Fibroblast of skin of abdomen (primary cell): ENCODE measurements around the gene BDKRB1. TPM values are rescaled to one million over a fixed set of nuclear protein-coding genes. Genes with fewer than 3 reads are reported as not detected.

Experiments used
- DNase-seq: peaks from one replicate; pipeline ENCODE4 v3.0.0-alpha.2; 2013
- polyA plus RNA-seq, 2 experiments: library from polyadenylated mRNA; unstranded; fragments of 120-200 nt; gene quantifications; one replicate each; pipeline ENCODE4 v1.2.1, GENCODE V29; 2013; ENCODE audit not compliant: insufficient read length in 2 of 2

Gene BDKRB1
- polyA plus RNA-seq (2013, experiment 1 of 2; ENCODE audit: insufficient read length) = 20.9 TPM
- 20.6 TPM for polyA plus RNA-seq (2013, experiment 2 of 2; ENCODE audit: insufficient read length)

DNA sequence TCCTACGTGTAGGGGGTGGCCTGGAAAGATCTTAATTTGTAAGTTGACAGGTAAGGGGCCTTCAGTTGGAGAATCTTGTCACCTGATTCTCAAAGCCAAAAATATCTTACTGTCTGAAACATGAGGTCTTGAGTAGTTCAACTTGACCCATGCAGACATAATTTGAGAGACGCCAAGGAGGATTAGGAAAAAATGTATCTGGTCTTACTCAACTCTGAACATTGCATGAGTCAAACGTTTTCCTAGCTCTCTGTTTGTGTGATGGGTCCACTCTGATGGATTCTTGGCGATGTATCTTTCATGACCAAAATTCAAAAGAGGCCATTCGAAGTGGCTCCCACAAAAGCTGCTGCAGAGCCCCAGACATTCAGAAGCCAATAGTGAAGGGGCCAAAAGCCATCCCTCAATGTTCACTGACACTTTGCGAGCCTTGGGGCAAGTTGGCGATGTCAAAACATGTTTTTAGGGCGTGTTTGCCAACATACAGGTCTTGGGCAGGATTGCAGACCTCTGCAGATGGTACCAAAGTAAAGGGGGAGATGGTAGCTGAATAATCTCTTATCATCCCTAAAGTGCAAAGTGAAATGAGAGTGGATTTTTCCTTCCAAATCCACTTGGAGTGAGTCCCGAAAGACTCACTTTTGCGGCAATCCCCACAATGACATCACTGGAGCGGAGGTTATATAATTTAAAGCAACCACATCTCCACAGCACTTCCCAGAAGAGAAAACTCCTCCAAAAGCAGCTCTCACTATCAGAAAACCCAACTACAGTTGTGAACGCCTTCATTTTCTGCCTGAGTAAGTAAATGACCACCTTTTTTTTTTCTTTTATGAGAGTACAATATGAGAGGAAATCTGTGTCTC is at the start of gene BDKRB1:
TSS of gene BDKRB1 (plus strand) at position 710 of the 866 bp plus-strand sequence. CDS start 7,473 bp downstream, outside the sequence.
- DNase-seq = peak; percentile 95

DNA sequence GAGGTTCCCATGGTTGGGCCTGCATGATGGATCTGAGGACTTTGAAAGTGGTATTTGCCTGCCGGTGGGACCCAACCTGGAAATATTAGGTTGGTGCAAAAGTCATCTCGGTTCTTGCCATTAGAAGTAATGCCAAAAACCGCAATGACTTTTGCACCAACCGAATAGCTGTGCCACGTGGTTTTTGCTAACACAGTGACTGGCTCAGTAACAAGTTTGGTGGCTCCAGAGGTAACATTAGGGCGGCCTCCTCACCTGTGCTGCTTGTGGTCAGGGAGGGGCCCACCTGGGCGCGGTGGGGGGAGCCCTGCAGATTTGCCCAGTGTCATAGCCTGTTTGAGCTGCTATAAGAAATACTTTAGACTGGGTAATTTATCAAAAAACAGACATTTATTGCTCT is 49.5 kb upstream of the BDKRB1 start:
- no peak for DNase-seq

DNA sequence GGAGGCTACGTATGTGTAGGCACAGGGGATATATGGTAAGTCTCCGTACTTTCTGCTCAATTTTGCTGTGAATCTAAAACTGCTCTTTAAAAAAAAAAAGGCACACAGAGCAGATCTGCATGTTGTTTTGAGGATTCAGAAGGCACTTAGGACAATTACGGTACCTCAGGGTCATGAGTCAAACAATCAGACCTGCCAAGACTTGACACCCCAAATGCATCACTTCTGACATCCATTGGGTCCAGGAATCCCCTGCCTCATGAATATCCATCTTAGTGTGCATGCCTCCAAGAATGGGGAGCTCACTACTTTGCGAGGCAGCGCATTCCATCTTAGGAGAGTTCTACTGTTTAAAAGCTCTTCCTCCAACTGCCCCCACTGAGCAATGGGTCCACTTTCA is 48.3 kb upstream of the BDKRB1 start:
- DNase-seq = no peak

DNA sequence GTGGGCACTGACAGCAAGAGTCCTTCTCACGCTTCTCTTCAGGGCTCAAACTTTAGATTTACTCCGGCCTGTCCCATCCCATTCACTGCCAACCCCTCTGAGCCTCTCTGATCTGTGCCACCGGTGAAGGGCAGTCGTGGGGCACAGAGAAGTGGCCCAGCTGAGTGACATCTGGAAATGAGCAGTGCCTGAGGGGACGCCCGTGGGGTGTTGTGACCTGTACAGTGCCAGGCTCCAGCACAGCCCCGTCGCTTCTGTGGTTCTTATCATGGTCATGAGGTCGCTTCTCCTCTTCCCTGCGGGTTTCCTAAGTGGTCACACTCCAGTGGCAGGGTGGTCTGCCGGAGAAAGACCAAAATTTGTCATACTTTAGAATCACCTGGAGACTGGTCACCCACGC is 47.3 kb upstream of the BDKRB1 start:
- no peak for DNase-seq

DNA sequence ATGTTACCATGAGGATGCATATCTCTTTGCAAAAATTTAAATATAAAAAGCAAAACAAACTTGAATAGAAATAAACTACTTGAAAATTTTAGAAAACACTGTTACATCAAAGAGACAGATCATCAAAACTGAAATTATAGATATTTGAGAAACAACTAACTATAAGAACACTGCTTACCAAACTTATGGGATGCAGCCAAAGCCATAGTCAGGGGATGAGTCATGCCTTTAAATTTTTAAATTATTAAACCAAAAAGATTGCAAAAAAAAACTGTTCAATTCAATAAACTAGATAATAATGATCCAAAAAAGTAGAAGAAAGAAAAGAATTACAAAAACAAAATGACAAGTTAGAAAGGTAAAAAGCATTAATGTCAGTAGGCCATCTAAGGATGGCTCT is 43.9 kb upstream of the BDKRB1 start:
- no peak for DNase-seq

DNA sequence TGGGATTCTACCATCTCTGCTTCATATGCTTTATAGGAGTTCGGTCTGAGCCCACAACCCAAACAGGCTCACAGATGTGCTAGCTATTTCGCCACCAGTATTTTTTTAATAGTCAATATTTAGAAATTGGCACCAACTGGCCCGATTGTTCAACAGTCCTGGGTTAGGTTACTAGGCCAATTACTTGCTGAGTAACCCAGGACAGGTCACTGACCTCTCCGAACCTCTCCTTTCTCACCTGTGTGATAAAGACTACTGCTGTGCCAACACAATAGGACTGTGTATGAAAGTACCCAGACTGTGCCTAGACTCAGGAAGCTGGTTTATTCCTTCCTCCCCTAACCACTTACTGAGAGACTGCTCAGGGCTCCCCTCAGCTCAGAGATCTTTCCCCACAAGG is 43.1 kb upstream of the BDKRB1 start:
- no peak for DNase-seq

DNA sequence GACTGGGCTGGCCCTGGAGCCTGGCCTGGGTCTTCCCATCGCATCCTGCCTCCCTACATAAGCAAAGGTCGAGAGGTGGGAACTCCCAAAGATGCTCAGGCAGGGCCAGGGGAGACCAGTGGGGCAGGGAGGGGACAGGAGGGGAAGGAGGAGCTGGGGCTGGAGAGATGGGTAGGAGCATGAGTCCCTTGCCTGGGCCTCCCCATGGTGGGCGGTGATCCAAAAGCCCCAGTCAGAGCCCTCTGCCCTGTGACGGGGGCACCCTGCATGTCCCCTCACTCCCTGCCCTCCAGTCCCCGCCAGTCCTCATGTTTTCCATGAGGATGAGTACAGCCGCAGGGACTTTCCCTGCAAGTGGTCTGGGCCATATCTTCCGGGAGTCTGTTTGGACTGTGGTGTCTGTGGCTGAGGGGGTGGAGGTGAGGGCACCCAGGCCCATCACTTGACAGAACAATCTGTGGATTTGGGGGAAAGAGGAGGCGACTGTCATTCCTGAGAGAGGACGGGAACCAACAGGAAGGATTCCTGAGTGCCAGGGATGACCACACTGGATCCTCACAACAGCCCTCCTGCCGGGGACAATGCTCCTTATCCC is 42.0 kb upstream of the BDKRB1 start:
- DNase-seq = no peak

DNA sequence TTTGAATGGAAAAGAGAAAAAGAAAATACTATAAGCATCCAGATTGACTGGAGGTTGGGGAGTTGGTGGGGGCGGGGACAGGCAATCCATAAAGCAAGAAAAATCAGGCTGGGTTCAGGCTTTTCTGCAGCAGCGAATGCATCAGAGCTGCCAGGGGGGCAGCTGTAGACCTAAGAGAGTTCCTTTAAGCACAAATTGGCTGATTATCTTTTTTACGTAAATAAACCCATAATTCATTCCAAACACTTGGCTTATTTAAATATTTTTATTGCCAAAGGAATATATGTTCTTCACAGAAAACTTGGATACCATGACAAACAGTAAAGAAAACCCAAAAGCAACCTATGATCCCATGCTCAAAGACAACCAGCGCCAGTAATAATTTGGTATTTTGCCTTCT is 41.2 kb upstream of the BDKRB1 start:
- DNase-seq = no peak

DNA sequence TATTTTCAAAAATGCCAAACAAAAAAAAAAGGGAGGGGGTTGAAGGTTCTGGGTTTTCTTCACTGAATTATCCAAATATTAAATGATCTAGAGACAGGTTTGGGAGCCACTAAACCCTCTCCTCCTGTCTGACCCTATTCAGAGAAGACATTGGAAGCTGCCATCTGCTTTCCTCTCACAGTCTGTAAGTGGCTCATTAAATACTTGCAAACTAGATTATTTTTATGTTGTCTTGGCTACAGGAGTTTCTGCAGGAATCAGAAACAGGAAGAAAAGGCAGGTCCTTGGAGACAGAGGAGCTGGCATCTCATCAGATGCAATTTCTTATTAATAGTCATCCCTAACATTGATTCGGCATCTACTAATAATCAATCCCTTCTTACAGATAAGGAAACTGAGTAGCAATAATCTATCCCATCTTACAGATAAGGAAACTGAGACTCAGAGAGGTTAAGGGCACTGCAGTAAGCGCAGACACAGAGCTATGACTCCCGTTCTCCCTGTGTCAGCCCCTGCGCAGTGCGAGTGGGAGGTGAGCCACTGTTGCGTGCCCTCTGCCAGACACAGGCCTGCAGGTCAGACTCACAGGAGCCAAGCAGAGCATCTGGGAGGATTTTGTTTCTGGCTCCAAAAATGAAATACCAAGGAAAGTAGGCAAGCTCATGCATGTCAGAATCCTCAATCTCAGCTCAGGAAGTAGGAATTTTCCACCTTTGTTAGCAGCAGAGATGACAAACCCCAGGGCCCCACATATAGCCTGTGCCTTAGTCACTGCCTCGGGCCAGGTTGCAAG is 40.4 kb upstream of the BDKRB1 start:
- DNase-seq = no peak

DNA sequence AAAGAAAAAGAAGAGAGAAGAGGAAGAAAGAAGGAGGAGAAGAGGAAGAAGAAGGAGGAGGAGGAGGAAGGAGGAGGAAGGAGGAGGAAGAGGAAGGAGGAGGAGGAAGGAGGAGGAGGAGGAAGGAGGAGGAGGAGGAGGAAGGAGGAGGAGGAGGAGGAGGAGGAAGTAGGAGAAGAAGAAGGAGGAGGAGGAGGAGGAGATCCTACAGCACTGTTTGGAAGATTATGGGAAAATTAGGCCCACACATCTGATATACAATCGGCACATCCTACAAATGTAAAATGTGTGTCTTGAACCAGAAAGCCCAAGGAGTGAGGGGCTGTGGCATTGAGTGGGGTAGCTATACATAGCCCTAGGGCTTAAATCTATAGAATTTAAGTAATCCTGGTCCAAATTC is 39.4 kb upstream of the BDKRB1 start:
- DNase-seq = no peak

DNA sequence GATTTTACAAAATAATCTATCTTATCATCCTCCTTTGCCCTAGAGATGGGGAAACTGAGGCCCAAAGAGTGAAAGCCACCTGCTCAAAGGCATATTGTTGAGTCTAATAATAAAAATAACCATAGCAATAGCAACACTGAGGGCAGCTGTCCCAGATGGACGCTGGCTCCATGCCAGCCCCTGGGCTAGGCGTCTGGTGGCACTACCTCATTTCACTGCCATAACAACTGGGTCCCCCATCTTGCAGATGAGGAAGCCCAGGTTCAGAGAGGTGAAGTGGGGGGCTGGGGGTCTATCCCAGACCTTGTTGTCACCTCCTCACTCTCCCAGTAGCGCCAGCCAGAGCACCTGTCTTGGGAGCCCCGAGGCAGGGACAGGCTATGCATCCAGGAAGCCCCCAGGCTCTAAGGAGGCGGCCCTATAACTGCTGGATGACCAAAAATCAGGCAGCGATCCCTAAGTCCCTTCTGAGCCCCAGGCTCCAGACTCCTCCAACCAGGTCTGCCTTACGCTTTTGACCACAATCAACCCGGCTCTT is 38.6 kb upstream of the BDKRB1 start:
- DNase-seq = no peak

DNA sequence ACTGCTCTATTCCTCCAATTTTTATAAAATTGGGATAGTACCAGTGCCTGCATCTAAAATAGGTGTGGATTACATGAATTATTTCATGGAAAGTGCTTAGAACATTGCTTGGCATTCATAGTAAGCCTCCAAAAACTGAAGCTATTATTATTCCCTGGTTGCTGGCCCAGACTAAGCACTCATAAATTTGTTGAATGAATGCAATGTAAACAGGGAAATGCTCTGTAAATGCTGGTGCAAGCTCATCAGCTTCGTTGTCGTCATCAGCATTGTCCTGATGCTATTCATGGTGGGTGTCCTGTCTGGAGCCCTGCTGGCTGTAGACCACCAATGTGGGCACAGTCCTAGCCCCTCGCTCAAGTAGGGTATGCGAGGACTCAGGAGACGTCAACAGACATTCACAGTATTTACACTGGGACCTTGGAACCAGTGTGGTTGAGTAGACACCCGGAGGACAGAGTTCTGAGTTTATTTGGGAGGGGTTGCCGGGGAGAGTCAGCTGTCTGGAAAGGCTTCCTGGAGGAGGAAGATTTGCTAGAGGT is 34.8 kb upstream of the BDKRB1 start:
- DNase-seq = no peak

DNA sequence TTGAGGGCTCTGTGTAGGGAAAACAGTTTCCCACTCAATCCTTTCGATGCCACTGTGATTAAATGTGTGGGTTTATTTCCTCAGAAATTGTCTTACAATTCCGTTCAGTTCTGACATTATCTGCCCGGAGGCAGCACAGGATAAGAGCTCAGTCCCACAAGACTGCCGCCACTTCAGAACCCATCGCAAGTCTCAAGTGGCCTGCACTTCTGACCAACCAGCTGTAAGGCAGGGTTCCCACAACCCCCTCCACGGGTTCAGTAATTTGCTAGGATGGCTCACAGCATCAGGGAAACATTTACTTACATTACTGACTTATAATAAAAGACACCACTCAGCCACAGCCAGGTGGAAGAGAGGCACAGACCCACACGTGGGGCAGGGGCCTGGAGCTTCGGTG is 34.2 kb upstream of the BDKRB1 start:
- DNase-seq = no peak

DNA sequence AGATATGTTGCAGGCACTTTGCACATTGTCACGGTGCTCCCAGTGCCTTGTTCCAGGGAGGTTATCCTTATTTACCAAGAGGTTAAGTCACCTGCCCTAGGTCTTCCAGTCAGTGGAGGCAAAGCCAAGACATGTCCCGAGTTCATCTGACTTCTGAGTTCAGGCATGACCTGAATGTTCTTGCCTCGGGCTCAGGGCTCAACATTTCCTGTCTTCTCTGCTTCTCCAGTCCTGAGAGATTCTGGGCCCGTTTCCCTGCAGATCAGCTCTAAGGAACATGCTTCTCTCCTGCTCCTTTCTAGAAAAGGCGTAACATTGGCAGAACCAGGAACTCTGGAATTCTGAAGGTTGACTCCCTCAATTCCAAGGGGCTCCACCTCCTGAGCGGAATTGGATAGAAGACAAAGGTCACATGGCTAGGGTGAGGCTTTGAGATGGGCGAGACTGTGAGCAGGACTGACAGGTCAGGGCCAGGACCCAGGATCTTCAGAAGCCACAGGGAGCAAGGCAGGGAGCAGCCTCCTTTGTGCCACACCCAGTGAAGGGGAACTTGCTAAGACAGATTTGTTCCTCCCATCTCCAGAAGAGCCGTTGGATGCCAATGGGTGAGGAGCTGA is 31.4 kb upstream of the BDKRB1 start:
- DNase-seq = no peak

DNA sequence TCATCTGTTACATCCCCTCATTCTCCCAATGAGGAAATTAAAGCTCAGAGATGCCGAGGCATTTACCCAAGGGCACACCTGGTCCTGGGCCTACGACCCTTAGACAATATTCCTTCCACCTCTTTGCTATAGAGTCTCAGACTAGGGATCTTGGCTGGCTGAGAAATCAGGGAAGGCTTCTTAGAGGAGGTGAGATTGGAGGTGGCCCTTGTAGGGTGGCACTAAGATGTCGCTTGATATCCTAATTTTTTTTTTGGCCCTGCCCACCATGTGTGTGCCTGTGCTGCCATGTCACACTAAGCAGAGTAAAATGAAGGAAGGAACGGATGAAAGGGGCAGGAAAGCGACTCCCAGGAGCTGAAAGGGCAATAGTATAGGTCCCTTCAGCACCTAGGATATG is 30.8 kb upstream of the BDKRB1 start:
- no peak for DNase-seq

DNA sequence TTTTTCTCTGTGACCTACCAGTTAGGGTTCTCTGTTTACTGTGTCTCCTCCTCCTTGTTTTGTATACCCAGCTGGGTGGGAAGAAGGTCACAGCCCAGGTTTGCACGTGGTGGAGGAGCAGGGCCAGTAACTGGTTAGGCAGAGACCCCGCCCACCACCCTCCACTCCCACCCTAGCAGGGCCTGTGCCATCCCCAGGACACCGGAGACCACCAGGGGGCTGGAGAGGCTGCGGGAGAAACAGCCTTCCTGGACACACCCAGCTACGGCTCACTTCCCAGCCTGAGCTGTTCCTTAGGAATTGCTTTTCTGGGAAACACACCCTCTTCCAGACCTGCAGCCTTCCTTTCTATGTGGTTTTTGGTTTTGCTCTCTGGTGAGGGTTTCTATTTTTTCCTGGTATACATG is 30.3 kb upstream of the BDKRB1 start:
- DNase-seq = peak; percentile 80

DNA sequence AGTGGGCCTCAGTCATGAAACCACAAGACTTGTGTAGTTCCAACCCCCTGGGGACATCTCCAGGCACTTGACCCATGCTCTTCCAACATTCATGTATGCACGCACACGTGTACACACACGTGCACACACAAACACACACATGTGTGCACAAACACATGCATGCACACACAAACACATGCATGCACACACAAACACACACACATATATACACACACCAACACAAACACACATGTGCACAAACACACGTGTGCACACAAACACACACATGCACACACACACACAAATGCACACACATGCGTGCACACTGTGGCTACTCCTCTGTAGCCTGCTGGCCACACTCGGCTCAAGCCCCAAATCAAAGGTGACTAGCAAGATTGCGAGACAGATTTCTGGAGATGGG is 28.6 kb upstream of the BDKRB1 start:
- no peak for DNase-seq

DNA sequence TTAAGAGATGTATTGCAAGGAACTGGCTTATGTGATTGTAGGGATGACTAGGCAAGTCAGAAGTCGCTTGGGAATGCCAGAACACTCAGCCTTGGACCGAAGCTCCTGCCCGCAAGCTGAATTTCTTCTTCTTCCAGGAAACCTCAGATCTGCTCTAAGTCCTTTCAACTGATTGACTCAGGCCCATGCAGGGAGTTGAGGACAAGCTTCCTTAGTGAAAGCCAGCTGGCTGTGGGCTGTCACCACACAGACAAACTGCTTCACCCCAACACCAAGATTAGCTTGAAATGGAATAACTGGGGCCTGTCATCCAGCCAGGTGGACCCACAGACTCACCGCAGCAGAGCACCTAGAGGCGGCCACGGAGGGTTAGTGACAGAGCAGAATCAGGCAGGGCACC is 26.7 kb upstream of the BDKRB1 start:
- no peak for DNase-seq

DNA sequence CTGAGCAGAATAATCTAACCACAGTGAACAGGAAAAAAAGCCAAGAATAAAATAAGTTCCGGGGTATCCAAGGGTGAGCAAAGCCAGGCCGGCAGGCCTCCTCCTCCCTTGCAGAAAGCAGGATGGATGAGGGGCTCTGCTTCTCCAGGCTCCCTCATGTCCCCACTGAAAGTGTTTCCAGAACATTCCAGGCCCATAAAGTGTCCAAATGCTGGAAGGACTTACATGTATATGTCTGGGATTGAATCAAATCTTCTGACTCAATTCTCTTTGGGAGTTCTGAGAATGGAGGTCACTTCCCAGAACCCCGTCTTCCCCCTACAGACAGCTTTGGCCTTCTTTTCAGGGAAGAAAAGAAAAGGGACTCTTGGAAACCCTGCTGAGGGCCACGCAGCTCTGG is 25.0 kb upstream of the BDKRB1 start:
- no peak for DNase-seq

DNA sequence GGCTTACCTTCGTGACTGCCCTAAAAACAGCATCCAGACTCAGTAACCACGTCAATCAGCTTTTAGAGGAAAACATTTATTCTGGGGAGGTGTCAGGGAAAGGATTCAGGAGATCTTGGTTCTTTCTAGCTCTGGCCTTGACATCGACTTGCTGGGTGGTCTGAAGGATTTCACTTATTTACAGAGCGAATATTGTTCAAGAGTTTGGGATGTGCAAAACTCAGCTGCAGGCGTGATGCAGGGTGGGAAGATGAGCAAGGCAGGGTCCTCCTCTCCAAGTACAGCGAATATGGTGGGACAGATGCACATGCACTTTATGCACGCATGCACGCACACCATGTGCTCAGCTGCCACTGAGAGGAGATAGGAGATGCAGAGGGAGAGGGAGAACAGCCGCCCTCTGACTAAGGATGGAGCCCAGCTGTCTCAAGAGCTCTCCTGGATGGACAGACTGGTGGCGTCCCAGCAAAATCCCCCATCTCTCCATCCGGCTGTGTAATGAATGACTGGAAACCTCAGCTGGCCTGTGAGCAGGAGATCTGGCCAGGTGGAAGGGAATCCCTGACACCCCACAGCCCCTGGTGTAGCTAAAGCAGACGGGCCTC is 24.4 kb upstream of the BDKRB1 start:
- DNase-seq = no peak

DNA sequence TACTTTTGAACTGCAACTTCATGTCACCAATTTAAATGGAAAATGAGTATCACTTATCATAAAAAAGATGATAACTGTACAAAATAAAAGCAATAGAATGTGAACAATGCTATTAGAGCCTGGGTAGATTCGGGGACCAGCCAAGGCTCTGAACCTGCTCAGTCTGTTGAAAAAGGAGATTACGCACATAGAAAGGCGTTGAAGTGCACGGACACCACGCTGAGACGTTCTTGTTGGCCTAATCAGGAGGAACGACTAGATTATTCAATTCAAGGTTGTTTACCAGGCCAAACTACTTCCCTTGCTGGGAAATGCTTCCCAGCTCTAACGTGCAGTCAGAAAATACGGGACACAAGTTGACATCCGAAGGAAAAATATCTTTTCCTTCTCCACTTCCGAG is 23.5 kb upstream of the BDKRB1 start:
- no peak for DNase-seq

DNA sequence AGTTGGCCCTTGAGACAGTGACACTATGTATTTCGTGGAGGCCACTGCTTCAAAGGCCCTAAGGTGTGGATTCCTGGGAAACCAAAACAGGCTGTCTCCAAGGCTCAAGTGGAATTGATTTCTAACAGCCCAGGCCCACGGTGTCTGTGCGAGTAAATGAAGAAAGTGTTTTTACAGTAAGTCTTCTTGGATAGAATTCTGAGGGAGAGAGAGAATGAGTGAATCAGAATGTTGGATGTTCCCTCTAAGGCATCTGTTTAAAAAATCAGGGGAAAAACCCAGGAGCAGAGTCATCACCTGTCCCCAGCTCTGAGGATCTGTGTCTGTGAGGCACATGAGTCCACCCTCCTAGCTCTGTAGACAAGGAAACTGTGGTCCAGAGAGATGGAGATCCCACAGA is 22.3 kb upstream of the BDKRB1 start:
- no peak for DNase-seq
